Endothelial cell of umbilical vein (primary cell): ENCODE results near the gene EML6. TPM values are rescaled to one million over a fixed set of nuclear protein-coding genes. Genes with fewer than 3 reads are reported as not detected.

Experiments used
- BruUV-seq: library from RNA; stranded (reverse); fragments of 400-500 nt; replicated peaks from 2 replicates; lab custom pipeline; 2021; lab: Mats Ljungman, UMichigan
- CTCF ChIA-PET: fragments of 300-600, 350-600 bp; sonication (Branson Sonifier 250); formaldehyde crosslinking; loops from one replicate; lab custom pipeline; 2021; ENCODE audit warnings: antibody characterized with exemption, inconsistent platforms; lab: Charles Lee
- POLR2A ChIA-PET: fragments of 300-600, 350-600 bp; sonication (Branson Sonifier 250); formaldehyde crosslinking; loops from one replicate; lab custom pipeline; 2021; ENCODE audit warnings: antibody characterized with exemption, inconsistent platforms; lab: Charles Lee
- DNase-seq: peaks from one replicate; pipeline ENCODE4 v3.0.0-alpha.2; 2011; ENCODE audit warnings: low read depth, low spot score
- FAIRE-seq: peaks from 2 replicates; lab custom pipeline; 2011; peaks lifted over from hg19 to GRCh38; lab: Jason Lieb, UNC
- H2AFZ ChIP-seq: 2 replicates; pipeline ENCODE4 v1.6.0; 2012; ENCODE audit warnings: low read depth, low read length, control low read depth, inconsistent platforms
- H3K27ac ChIP-seq: 2 replicates; pipeline ENCODE4 v1.5.1; 2011; ENCODE audit warnings: low read depth, mild to moderate bottlenecking, control low read depth, low read length, moderate library complexity; ENCODE audit not compliant: insufficient read depth
- H3K27me3 ChIP-seq, 2 experiments: 2 replicates each; pipeline versions ENCODE4 v1.6.0 to v1.6.1; 2011; ENCODE audit warnings: low read length in 2 of 2, mixed read lengths in 1 of 2; ENCODE audit not compliant: control insufficient read depth in 2 of 2, insufficient read depth in 2 of 2
- H3K36me3 ChIP-seq, 2 experiments: 2 replicates in 1 of 2; 3 replicates in 1 of 2; pipeline ENCODE4 v1.5.1; 2011; ENCODE audit warnings: low read length in 2 of 2, mild to moderate bottlenecking in 1 of 2, moderate library complexity in 1 of 2; ENCODE audit not compliant: control insufficient read depth in 2 of 2, insufficient read depth in 2 of 2; ENCODE audit errors: extremely low read depth in 1 of 2
- H3K4me1 ChIP-seq: 3 replicates; pipeline ENCODE4 v1.5.1; 2011; ENCODE audit warnings: mild to moderate bottlenecking, low read length; ENCODE audit not compliant: control insufficient read depth, insufficient read depth; ENCODE audit errors: extremely low read depth
- H3K4me2 ChIP-seq: 2 replicates; pipeline ENCODE4 v1.6.1; 2011; ENCODE audit warnings: low read length, control low read depth, mixed read lengths; ENCODE audit not compliant: insufficient read depth
- H3K4me3 ChIP-seq, 3 experiments: fragments of 200-600 bp in 1 of 3; sonication (generic), shearing (Covaris generic) in 1 of 3; replicated peaks in 1 of 3; 2 replicates each; pipeline ENCODE4 v1.5.1; 2011 to 2016; ENCODE audit warnings: control low read depth in 3 of 3, low read length in 3 of 3, mild to moderate bottlenecking in 2 of 3, inconsistent platforms in 1 of 3, low read depth in 1 of 3, moderate library complexity in 1 of 3; ENCODE audit not compliant: insufficient read depth in 1 of 3
- H3K79me2 ChIP-seq: 2 replicates; pipeline ENCODE4 v1.6.0; 2012; ENCODE audit warnings: low read length, inconsistent platforms; ENCODE audit not compliant: control insufficient read depth, insufficient read depth
- H3K9ac ChIP-seq: replicated peaks from 2 replicates; pipeline ENCODE3; 2011; ENCODE audit warnings: low read length, control low read depth; ENCODE audit not compliant: insufficient read depth; ENCODE audit errors: extremely low read depth
- H3K9me1 ChIP-seq: replicated peaks from 3 replicates; pipeline ENCODE4 v1.6.0; 2011; ENCODE audit warnings: mild to moderate bottlenecking, low read length; ENCODE audit not compliant: control insufficient read depth, insufficient read depth; ENCODE audit errors: extremely low read depth
- H3K9me3 ChIP-seq: replicated peaks from 2 replicates; pipeline ENCODE4 v1.5.1; 2012; ENCODE audit warnings: low read length, inconsistent platforms; ENCODE audit not compliant: control insufficient read depth, insufficient read depth
- H4K20me1 ChIP-seq: replicated peaks from 2 replicates; pipeline ENCODE3; 2011; ENCODE audit warnings: mild to moderate bottlenecking, low read length; ENCODE audit not compliant: control insufficient read depth, insufficient read depth; ENCODE audit errors: extremely low read depth
- FOS ChIP-seq: IDR thresholded peaks from 2 replicates; pipeline ENCODE4 v1.6.1; 2011; ENCODE audit warnings: mild to moderate bottlenecking, low read length, moderate library complexity, borderline replicate concordance; ENCODE audit not compliant: insufficient read depth
- GATA2 ChIP-seq: IDR thresholded peaks from 2 replicates; pipeline ENCODE4 v1.7.0; 2011; ENCODE audit warnings: low read depth, mild to moderate bottlenecking, moderate library complexity, mixed read lengths, low read length; ENCODE audit not compliant: insufficient read length, insufficient read depth
- MYC ChIP-seq: IDR thresholded peaks from one replicate; pipeline ENCODE4 v1.6.1; 2011; ENCODE audit warnings: mild to moderate bottlenecking, low read depth, low read length
- POLR2A ChIP-seq: IDR thresholded peaks from 2 replicates; pipeline ENCODE4 v1.6.1; 2012; ENCODE audit warnings: low read depth, mild to moderate bottlenecking, control low read depth, low read length
- POLR2AphosphoS5 ChIP-seq: IDR thresholded peaks from 2 replicates; pipeline ENCODE4 v1.6.1; 2012; ENCODE audit warnings: low read depth, mild to moderate bottlenecking, control low read depth, low read length, moderate library complexity; ENCODE audit not compliant: insufficient read depth
- dilution Hi-C: fragments of 300-500 bp; cut with MboI; formaldehyde crosslinking; loops from one replicate; pipeline ENCODE4 v1.15.0; 2019; ENCODE audit warnings: low sequenced_read_pairs; ENCODE audit not compliant: extremely low pct_ligation_motif_present
- intact Hi-C: fragments of 100-400 bp; cut with micrococcal nuclease; formaldehyde crosslinking; loops from one replicate; pipeline ENCODE4 v1.10.0; 2022
- polyA plus RNA-seq, 4 experiments: library from polyadenylated mRNA; depleted of rRNA in 3 of 4; stranded (reverse) in 3 of 4; unstranded in 1 of 4; fragments of >200 nt; gene quantifications; 2 replicates each; pipeline versions ENCODE4 v1.2.1 to v1.2.3, GENCODE V29; 2011 to 2012; ENCODE audit warnings: missing spikeins in 1 of 4
- total RNA-seq: library from RNA; stranded (reverse); gene quantifications from 2 replicates; pipeline ENCODE4 v1.2.3, GENCODE V29; 2021
- TF ChIP-seq, protein P1 (sequence below), 2 donors: IDR thresholded peaks; 1 replicate in 1 of 2; 2 replicates in 1 of 2; pipeline ENCODE4 v1.5.1; 2011; ENCODE audit warnings: low read length in 2 of 2, mild to moderate bottlenecking in 2 of 2, moderate library complexity in 2 of 2, control low read depth in 1 of 2, inconsistent platforms in 1 of 2, low read depth in 1 of 2; ENCODE audit not compliant: insufficient read depth in 1 of 2; ENCODE audit errors: extremely low read depth in 1 of 2

Gene EML6
- total and polyA plus RNA-seq, 2 donors (not counting 3 experiments of a cell fraction or from before 2014, with no cell fraction given) = 0.79 to 2.1 TPM

DNA sequence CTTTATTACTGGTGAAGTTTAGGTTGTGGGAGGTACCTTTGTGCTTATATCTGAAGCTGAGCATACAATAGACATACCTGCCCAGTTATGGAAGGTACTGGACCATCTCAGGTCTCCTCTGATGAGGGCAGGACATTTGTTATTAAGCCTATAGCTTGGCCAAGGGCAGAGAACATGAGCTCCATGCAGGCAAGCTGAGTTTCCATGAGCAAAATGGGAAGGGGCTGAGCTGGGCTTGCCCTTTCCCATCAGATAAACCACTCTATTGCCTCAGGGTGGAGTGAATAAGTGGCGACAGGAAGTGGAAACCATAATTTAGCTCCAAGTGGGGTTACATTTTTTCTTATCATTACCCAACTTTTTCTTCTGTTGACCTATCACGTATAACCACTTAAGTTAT, 39.9 kb upstream of the EML6 start:
- Histone ChIP-seq H3K27me3 (peaks cover under 1 to 3% of the 10 kb centered on the region in 2 experiments), H4K20me1 (no peaks in the 10 kb centered on the region), H3K9me3 (no peaks in the 10 kb centered on the region), H3K4me3 (no peak overlapping the region), H3K79me2 (no peaks in the 10 kb centered on the region), H3K9me1 (no peaks in the 10 kb centered on the region), H3K4me1 (no peaks in the 10 kb centered on the region), H3K4me2 (no peak overlapping the region), H2AFZ (no peak overlapping the region), H3K27ac (no peak overlapping the region), H3K36me3 (no peaks in the 10 kb centered on the region), H3K9ac (no peak overlapping the region)
- TF ChIP-seq MYC = no peak
- TF ChIP-seq FOS = no peak
- TF ChIP-seq POLR2A = no peak
- no peak for TF ChIP-seq POLR2AphosphoS5
- TF ChIP-seq GATA2 = no peak
- TF ChIP-seq, protein P1, sequence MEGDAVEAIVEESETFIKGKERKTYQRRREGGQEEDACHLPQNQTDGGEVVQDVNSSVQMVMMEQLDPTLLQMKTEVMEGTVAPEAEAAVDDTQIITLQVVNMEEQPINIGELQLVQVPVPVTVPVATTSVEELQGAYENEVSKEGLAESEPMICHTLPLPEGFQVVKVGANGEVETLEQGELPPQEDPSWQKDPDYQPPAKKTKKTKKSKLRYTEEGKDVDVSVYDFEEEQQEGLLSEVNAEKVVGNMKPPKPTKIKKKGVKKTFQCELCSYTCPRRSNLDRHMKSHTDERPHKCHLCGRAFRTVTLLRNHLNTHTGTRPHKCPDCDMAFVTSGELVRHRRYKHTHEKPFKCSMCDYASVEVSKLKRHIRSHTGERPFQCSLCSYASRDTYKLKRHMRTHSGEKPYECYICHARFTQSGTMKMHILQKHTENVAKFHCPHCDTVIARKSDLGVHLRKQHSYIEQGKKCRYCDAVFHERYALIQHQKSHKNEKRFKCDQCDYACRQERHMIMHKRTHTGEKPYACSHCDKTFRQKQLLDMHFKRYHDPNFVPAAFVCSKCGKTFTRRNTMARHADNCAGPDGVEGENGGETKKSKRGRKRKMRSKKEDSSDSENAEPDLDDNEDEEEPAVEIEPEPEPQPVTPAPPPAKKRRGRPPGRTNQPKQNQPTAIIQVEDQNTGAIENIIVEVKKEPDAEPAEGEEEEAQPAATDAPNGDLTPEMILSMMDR (IDR thresholded peaks at IDR 0.05; ENCODE audit: extremely low read depth in 1 of 2, insufficient read depth in 1 of 2, low read depth in 1 of 2, low read length in 2 of 2) = no peak
- intact Hi-C loops = no loop called here
- dilution Hi-C loops = no loop called here
- no TSS peak for BruUV-seq
- ChIA-PET POLR2A (no interaction called here), CTCF (interaction anchor here (1.1 to 6.5 kb wide), 5 partner anchors 17 to 577 kb away, joined by 3 to 33 read pairs (median 4); no protein-coding TSS in a partner anchor)
- FAIRE-seq (no peak), DNase-seq (no peak)
